Stimulated activated CD4-positive, alpha-beta T cell treated with anti-CD3 and anti-CD28 coated beads, Interleukin-12 subunit alpha, Interleukin-12 subunit beta, amount 100 ng/mL, for 4 hours (primary cell): Measurements from ENCODE around the gene ANGPTL5.
"Not testable (repeated sequence)": the region's sequence is repeated elsewhere in the genome, so short reads cannot be mapped to it uniquely, and the experiment has no call there.

Source experiments
- DNase-seq: peaks from one replicate; pipeline ENCODE4 v3.0.0-alpha.2; 2020

The ANGPTL5 gene

GRCh38 chr11:101885631-101886030, 30.7 kb downstream of the ANGPTL5 start:
- DNase-seq = no peak

- DNase-seq = no peak
Observed at GRCh38 chr11:101881586-101881985, 34.7 kb downstream of the ANGPTL5 start.

- DNase-seq = no peak
Observed at GRCh38 chr11:101880222-101880621, 36.1 kb downstream of the ANGPTL5 start.

GRCh38 chr11:101872171-101872882, 44.0 kb downstream of the ANGPTL5 start:
- DNase-seq = no peak

GRCh38 chr11:101870510-101870909, 45.8 kb downstream of the ANGPTL5 start:
- no peak for DNase-seq

GRCh38 chr11:101867951-101868350, 48.4 kb downstream of the ANGPTL5 start:
- DNase-seq = no peak

GRCh38 chr11:101866619-101867491, 49.5 kb downstream of the ANGPTL5 start:
- no peak for DNase-seq

- DNase-seq = no peak
Observed at GRCh38 chr11:101864098-101864497, 52.2 kb downstream of the ANGPTL5 start.

GRCh38 chr11:101863361-101863760, 53.0 kb downstream of the ANGPTL5 start:
- no peak for DNase-seq

- no peak for DNase-seq
Observed at GRCh38 chr11:101862391-101863233, 53.7 kb downstream of the ANGPTL5 start.

- no peak for DNase-seq
Observed at GRCh38 chr11:101860696-101861427, 55.5 kb downstream of the ANGPTL5 start.

- not testable (repeated sequence) for DNase-seq
Observed at GRCh38 chr11:101852260-101852659, 64.1 kb downstream of the ANGPTL5 start.

- no peak for DNase-seq
Observed at GRCh38 chr11:101848262-101848661, 68.1 kb downstream of the ANGPTL5 start.

GRCh38 chr11:101844608-101845007, 71.7 kb downstream of the ANGPTL5 start:
- no peak for DNase-seq

- no peak for DNase-seq
Observed at GRCh38 chr11:101840704-101841103, 75.6 kb downstream of the ANGPTL5 start.
